ENCODE measurements around the gene CFAP410.

The CFAP410 gene

GRCh38 chr21:44317871-44318270 is 21.3 kb downstream of the CFAP410 start:
- TF ChIP-seq MAX (IDR thresholded peaks at IDR 0.05) (no peak), TAF1 (IDR thresholded peaks at IDR 0.05; ENCODE audit: low read depth) (no peak), FOXM1 (IDR thresholded peaks at IDR 0.05; ENCODE audit: borderline replicate concordance, low read depth) (no peak), ZBTB7A (IDR thresholded peaks at IDR 0.05; ENCODE audit: low read depth) (no peak), EP300 (IDR thresholded peaks at IDR 0.05; ENCODE audit: borderline replicate concordance) (no peak), USF1 (IDR thresholded peaks at IDR 0.05) (no peak), NFIC (IDR thresholded peaks at IDR 0.05) (no peak), RAD21 (IDR thresholded peaks at IDR 0.05; ENCODE audit: low read depth) (no peak), YY1 (IDR thresholded peaks at IDR 0.05; ENCODE audit: low read depth) (no peak), REST (IDR thresholded peaks at IDR 0.05; ENCODE audit: low read depth) (no peak), CREB1 (IDR thresholded peaks at IDR 0.05; ENCODE audit: low read depth) (no peak), TEAD4 (IDR thresholded peaks at IDR 0.05) (no peak), CEBPB (IDR thresholded peaks at IDR 0.05) (no peak), TCF12 (IDR thresholded peaks at IDR 0.05; ENCODE audit: low read depth) (no peak), EGR1 (IDR thresholded peaks at IDR 0.05) (no peak)

- TF ChIP-seq REST (IDR thresholded peaks at IDR 0.05; ENCODE audit: low read depth) (no peak), ZBTB7A (IDR thresholded peaks at IDR 0.05; ENCODE audit: low read depth) (no peak), CREB1 (IDR thresholded peaks at IDR 0.05; ENCODE audit: low read depth) (no peak), FOXM1 (IDR thresholded peaks at IDR 0.05; ENCODE audit: borderline replicate concordance, low read depth) (no peak), TEAD4 (IDR thresholded peaks at IDR 0.05) (no peak)
Measured at GRCh38 chr21:44317241-44317782, 21.9 kb downstream of the CFAP410 start.

GRCh38 chr21:44316277-44316900 is 22.8 kb downstream of the CFAP410 start:
- no peak for TF ChIP-seq TCF12 (IDR thresholded peaks at IDR 0.05; ENCODE audit: low read depth)

GRCh38 chr21:44315691-44316203 is 23.4 kb downstream of the CFAP410 start:
- no peak for TF ChIP-seq EGR1 (IDR thresholded peaks at IDR 0.05)
- no peak for TF ChIP-seq ZBTB7A (IDR thresholded peaks at IDR 0.05; ENCODE audit: low read depth)
- no peak for TF ChIP-seq NFIC (IDR thresholded peaks at IDR 0.05)
- no peak for TF ChIP-seq CREB1 (IDR thresholded peaks at IDR 0.05; ENCODE audit: low read depth)
- no peak for TF ChIP-seq REST (IDR thresholded peaks at IDR 0.05; ENCODE audit: low read depth)
- TF ChIP-seq MAX (IDR thresholded peaks at IDR 0.05): no peak
- TF ChIP-seq RAD21 (IDR thresholded peaks at IDR 0.05; ENCODE audit: low read depth): no peak
- TF ChIP-seq EP300 (IDR thresholded peaks at IDR 0.05; ENCODE audit: borderline replicate concordance): no peak
- no peak for TF ChIP-seq TAF1 (IDR thresholded peaks at IDR 0.05; ENCODE audit: low read depth)
- no peak for TF ChIP-seq YY1 (IDR thresholded peaks at IDR 0.05; ENCODE audit: low read depth)
- no peak for TF ChIP-seq TEAD4 (IDR thresholded peaks at IDR 0.05)
- no peak for TF ChIP-seq FOXM1 (IDR thresholded peaks at IDR 0.05; ENCODE audit: borderline replicate concordance, low read depth)

GRCh38 chr21:44314561-44314960 is 24.6 kb downstream of the CFAP410 start:
- TF ChIP-seq ZBTB7A (IDR thresholded peaks at IDR 0.05; ENCODE audit: low read depth) (no peak), CEBPB (IDR thresholded peaks at IDR 0.05) (no peak), USF1 (IDR thresholded peaks at IDR 0.05) (no peak), EGR1 (IDR thresholded peaks at IDR 0.05) (no peak), RAD21 (IDR thresholded peaks at IDR 0.05; ENCODE audit: low read depth) (no peak), FOXM1 (IDR thresholded peaks at IDR 0.05; ENCODE audit: borderline replicate concordance, low read depth) (no peak), TEAD4 (IDR thresholded peaks at IDR 0.05) (no peak), MAX (IDR thresholded peaks at IDR 0.05) (no peak), YY1 (IDR thresholded peaks at IDR 0.05; ENCODE audit: low read depth) (no peak), TAF1 (IDR thresholded peaks at IDR 0.05; ENCODE audit: low read depth) (no peak), EP300 (IDR thresholded peaks at IDR 0.05; ENCODE audit: borderline replicate concordance) (no peak), TCF12 (IDR thresholded peaks at IDR 0.05; ENCODE audit: low read depth) (no peak), REST (IDR thresholded peaks at IDR 0.05; ENCODE audit: low read depth) (no peak), CREB1 (IDR thresholded peaks at IDR 0.05; ENCODE audit: low read depth) (no peak), NFIC (IDR thresholded peaks at IDR 0.05) (no peak)
